GM19395 (cell line): ENCODE data around the gene TSPAN11.

Source experiments
- ATAC-seq: cut with Tn5 transposase; IDR thresholded peaks from one replicate; pipeline ENCODE4 v1.9.1; 2021; ENCODE audit warnings: mild to moderate bottlenecking, moderate library complexity; ENCODE audit not compliant: unreplicated experiment

The TSPAN11 gene

GRCh38 chr12:31037931-31038330, 111.4 kb downstream of the TSPAN11 start:
- no peak for ATAC-seq

GRCh38 chr12:31041033-31041564, 114.6 kb downstream of the TSPAN11 start:
- ATAC-seq, result no peak
